IMR-90 (cell line): ENCODE measurements around the gene CFAP206. TPM values are rescaled to one million over a fixed set of nuclear protein-coding genes. Genes with fewer than 3 reads are reported as not detected.

Source experiments
- ATAC-seq: fragments of 200-7000 bp; cut with Tn5 transposase; 2 replicates; pipeline ENCODE4 v1.9.1; 2020; ENCODE audit warnings: low read depth, mild to moderate bottlenecking, moderate library complexity
- Bru-seq: library from RNA; stranded (reverse); fragments of 400-500 nt; gene quantifications from one replicate; lab custom pipeline; 2021; lab: Mats Ljungman, UMichigan
- BruChase-seq, 2 experiments: library from RNA; stranded (reverse); fragments of 400-500 nt; gene quantifications; one replicate each; lab custom pipeline; 2021; lab: Mats Ljungman, UMichigan
- BruUV-seq: library from RNA; stranded (reverse); fragments of 400-500 nt; replicated peaks from 2 replicates; lab custom pipeline; 2021; lab: Mats Ljungman, UMichigan
- CTCF ChIA-PET: fragments of 300-600 bp; formaldehyde crosslinking; extraction: SDS; loops from one replicate; lab custom pipeline; 2021; ENCODE audit warnings: antibody characterized with exemption; lab: Yijun Ruan, JAX
- POLR2A ChIA-PET: fragments of 300-600 bp; sonication (Branson Sonifier 250); formaldehyde crosslinking; loops from one replicate; lab custom pipeline; 2022; ENCODE audit warnings: antibody characterized with exemption; ENCODE audit not compliant: unreplicated experiment; lab: Charles Lee
- DNase-seq: peaks from one replicate; pipeline ENCODE4 v3.0.0; 2013
- H2AFZ ChIP-seq: replicated peaks from 2 replicates; pipeline ENCODE3; 2013; ENCODE audit warnings: low read length, mild to moderate bottlenecking; ENCODE audit not compliant: poor library complexity
- H2AK5ac ChIP-seq: 2 replicates; pipeline ENCODE4 v1.6.1; 2013; ENCODE audit warnings: low read depth, low read length, inconsistent platforms
- H2AK9ac ChIP-seq: replicated peaks from 2 replicates; pipeline ENCODE3; 2013; ENCODE audit warnings: mild to moderate bottlenecking, low read depth, low read length, moderate library complexity; ENCODE audit not compliant: poor library complexity
- H2BK120ac ChIP-seq: 2 replicates; pipeline ENCODE4 v1.6.1; 2013; ENCODE audit warnings: low read depth, low read length, inconsistent platforms
- H2BK15ac ChIP-seq: 3 replicates; pipeline ENCODE4 v1.6.1; 2013; ENCODE audit warnings: low read depth, low read length, inconsistent platforms
- H2BK20ac ChIP-seq: 2 replicates; pipeline ENCODE4 v1.6.1; 2013; ENCODE audit warnings: low read depth, mild to moderate bottlenecking, inconsistent platforms, low read length, moderate library complexity
- H2BK5ac ChIP-seq: 2 replicates; pipeline ENCODE4 v1.6.1; 2013; ENCODE audit warnings: mild to moderate bottlenecking, low read depth, low read length, inconsistent platforms; ENCODE audit not compliant: poor library complexity, severe bottlenecking
- H3K14ac ChIP-seq: replicated peaks from 2 replicates; pipeline ENCODE4 v1.6.1; 2013; ENCODE audit warnings: low read depth, low read length, inconsistent platforms
- H3K18ac ChIP-seq: 2 replicates; pipeline ENCODE4 v1.6.1; 2013; ENCODE audit warnings: low read depth, low read length, control low read depth
- H3K23ac ChIP-seq: 2 replicates; pipeline ENCODE4 v1.6.1; 2013; ENCODE audit warnings: low read depth, low read length, inconsistent platforms
- H3K27ac ChIP-seq: 2 replicates; pipeline ENCODE4 v1.5.1; 2013; ENCODE audit warnings: mild to moderate bottlenecking, control low read depth, low read length; ENCODE audit not compliant: insufficient read depth
- H3K27me3 ChIP-seq: 2 replicates; pipeline ENCODE4 v1.6.1; 2013; ENCODE audit warnings: low read length; ENCODE audit not compliant: control insufficient read depth, insufficient read depth
- H3K36me3 ChIP-seq: 2 replicates; pipeline ENCODE4 v1.6.1; 2013; ENCODE audit warnings: low read length, mixed read lengths; ENCODE audit not compliant: control insufficient read depth, insufficient read depth
- H3K4ac ChIP-seq: 2 replicates; pipeline ENCODE4 v1.6.1; 2013; ENCODE audit warnings: low read depth, low read length, inconsistent platforms
- H3K4me1 ChIP-seq: 2 replicates; pipeline ENCODE4 v1.6.1; 2013; ENCODE audit warnings: low read length, mixed read lengths; ENCODE audit not compliant: control insufficient read depth, insufficient read depth
- H3K4me2 ChIP-seq: 2 replicates; pipeline ENCODE4 v1.6.1; 2013; ENCODE audit warnings: low read depth, mild to moderate bottlenecking, control low read depth, low read length, moderate library complexity
- H3K4me3 ChIP-seq: 2 replicates; pipeline ENCODE4 v1.5.1; 2013; ENCODE audit warnings: low read depth, mild to moderate bottlenecking, control low read depth, low read length, moderate library complexity; ENCODE audit not compliant: insufficient read depth
- H3K56ac ChIP-seq: 2 replicates; pipeline ENCODE4 v1.6.1; 2013; ENCODE audit warnings: low read length, inconsistent platforms; ENCODE audit not compliant: insufficient read depth; ENCODE audit errors: extremely low read depth
- H3K79me1 ChIP-seq, 2 experiments: 2 replicates each; pipeline ENCODE4 v1.6.1; 2013; ENCODE audit warnings: low read length in 2 of 2, inconsistent platforms in 1 of 2, low read depth in 1 of 2
- H3K9ac ChIP-seq: 2 replicates; pipeline ENCODE4 v1.6.1; 2013; ENCODE audit warnings: low read depth, low read length, control low read depth
- H3K9me1 ChIP-seq: 2 replicates; pipeline ENCODE4 v1.6.1; 2013; ENCODE audit warnings: low read length, inconsistent platforms; ENCODE audit not compliant: insufficient read depth
- H3K9me3 ChIP-seq: 2 replicates; pipeline ENCODE4 v1.6.1; 2013; ENCODE audit warnings: low read length; ENCODE audit not compliant: control insufficient read depth, insufficient read depth
- H4K20me1 ChIP-seq: 2 replicates; pipeline ENCODE4 v1.6.1; 2013; ENCODE audit warnings: low read length, inconsistent platforms; ENCODE audit not compliant: insufficient read depth
- H4K5ac ChIP-seq: 2 replicates; pipeline ENCODE4 v1.6.1; 2013; ENCODE audit warnings: mild to moderate bottlenecking, low read depth, low read length, control low read depth
- H4K8ac ChIP-seq, 2 experiments: 2 replicates each; pipeline ENCODE4 v1.6.1; 2013; ENCODE audit warnings: low read depth in 2 of 2, low read length in 2 of 2, control low read depth in 1 of 2, inconsistent platforms in 1 of 2
- H4K91ac ChIP-seq: 2 replicates; pipeline ENCODE4 v1.6.1; 2013; ENCODE audit warnings: low read depth, low read length, inconsistent platforms; ENCODE audit not compliant: insufficient read depth
- MXI1 ChIP-seq: IDR thresholded peaks from 2 replicates; pipeline ENCODE4 v1.6.1; 2012; ENCODE audit warnings: low read depth, mild to moderate bottlenecking, low read length, moderate library complexity, borderline replicate concordance
- SMC3 ChIP-seq: fragments of 150-350 bp; IDR thresholded peaks from 2 replicates; pipeline ENCODE4 v1.6.1; 2016; ENCODE audit warnings: low read depth, mild to moderate bottlenecking, antibody characterized with exemption, low read length, moderate library complexity
- WGBS, 2 experiments: methylation state at CpG; one replicate each; pipeline versions ENCODE4 v1.1.5 to v1.1.7; 2013; ENCODE audit warnings: missing lambda C conversion rate in 2 of 2; ENCODE audit not compliant: insufficient read length in 1 of 2; ENCODE audit errors: extremely low coverage in 2 of 2; 5-methylcytosine and 5-hydroxymethylcytosine counted together
- dilution Hi-C: fragments of 300-500 bp; cut with HindIII; formaldehyde crosslinking; loops from one replicate; pipeline ENCODE4 v1.14.3; 2018; ENCODE audit warnings: low sequenced_read_pairs; ENCODE audit not compliant: unreplicated experiment
- in situ Hi-C: fragments of 300-500 bp; cut with MboI; formaldehyde crosslinking; loops from 3 replicates; pipeline ENCODE4 v1.14.3; 2019; ENCODE audit warnings: low sequenced_read_pairs, inconsistent platforms, mixed read lengths
- intact Hi-C: fragments of 100-400 bp; cut with micrococcal nuclease; formaldehyde crosslinking; loops from 2 replicates; pipeline ENCODE4 v1.10.0; 2022
- long read RNA-seq: library from polyadenylated mRNA; unstranded; transcript quantifications from one replicate; pipeline ENCODE4 v2.0.0, GENCODE V29; 2021; ENCODE audit not compliant: unreplicated experiment
- polyA plus RNA-seq, 3 experiments: library from polyadenylated mRNA; depleted of rRNA; stranded (reverse); fragments of >200 nt; gene quantifications; 2 replicates each; pipeline ENCODE4 v1.2.3, GENCODE V29; 2012; ENCODE audit warnings: low replicate concordance in 1 of 3
- total RNA-seq: library from RNA; depleted of rRNA; stranded (reverse); fragments of >200 nt; gene quantifications from 2 replicates; pipeline ENCODE4 v1.2.3, GENCODE V29; 2012; rRNA removed

CFAP206 gene
- total RNA-seq (under 0.01 and 0.28 TPM in 2 replicates), polyA plus RNA-seq (2012; rRNA removed) (0.09 TPM in 1 of 2 replicates, not detected in the other), Bru-seq, nascent RNA (not detected), BruChase-seq, experiment 1, labeled RNA remaining after a 6-hour chase (not detected), BruChase-seq, experiment 2, labeled RNA remaining after a 2-hour chase (percentile 40 among the genes with signal in this experiment)
- polyA plus RNA-seq (2012; cell fraction: cytosol; rRNA removed): not detected in 2 replicates
- polyA plus RNA-seq (2012; cell fraction: nucleus; rRNA removed; ENCODE audit: low replicate concordance): 0.29 TPM in 1 of 2 replicates, not detected in the other
- long read RNA-seq: 0 reads

DNA sequence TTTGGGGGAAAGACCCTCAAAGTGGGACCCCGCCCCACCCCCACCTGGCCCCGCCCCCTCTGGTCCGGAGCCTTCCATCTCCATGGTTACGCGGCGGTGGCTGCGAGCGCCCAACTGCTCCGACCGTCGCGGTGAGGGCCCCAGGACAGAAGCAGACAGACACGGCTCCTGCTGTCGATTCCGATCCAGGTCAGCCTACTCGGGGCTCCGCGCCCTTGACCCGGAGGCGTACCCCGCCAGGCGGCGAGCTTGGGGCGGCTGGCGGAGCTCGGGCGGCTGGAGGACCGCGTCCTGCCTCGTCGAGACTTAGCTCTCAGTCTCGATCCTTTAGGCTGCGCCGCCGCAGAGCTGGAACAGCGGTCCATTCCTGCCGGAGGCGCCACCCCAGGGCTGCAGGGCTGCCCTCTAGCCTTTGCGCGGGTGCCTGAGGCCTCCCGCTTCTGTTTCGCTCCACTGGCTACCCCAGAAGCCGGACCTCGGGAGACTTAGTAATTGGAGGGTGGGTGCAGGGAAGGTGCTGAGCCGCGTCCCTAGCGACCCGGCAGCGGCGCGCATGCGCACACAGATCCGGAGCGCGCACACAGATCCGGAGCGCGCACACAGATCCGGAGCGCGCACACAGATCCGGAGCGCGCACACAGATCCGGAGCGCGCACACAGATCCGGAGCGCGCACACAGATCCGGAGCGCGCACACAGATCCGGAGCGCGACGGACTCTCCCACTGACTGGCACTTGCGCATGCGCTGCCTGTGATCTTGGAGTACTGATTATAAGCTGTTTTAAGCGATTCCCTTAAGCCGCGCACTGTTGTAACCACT lies at the start of gene CFAP206:
CFAP206 (plus strand) TSS at position 72 of the 820 bp plus-strand sequence. CDS start 1,868 bp downstream, outside the sequence.
- WGBS, 2 experiments: 1% methylated on average over 30 of the region's 82 CpGs; no CpG with 5 or more reads in 1 of the 2 experiments
- Histone ChIP-seq H3K4me3 (peak within 1 kb of the TSS; percentile 85), H3K9ac (peak within 1 kb of the TSS; percentile 88), H2BK20ac (no peak within 1 kb of the TSS), H3K18ac (peak within 1 kb of the TSS; percentile 77; the same call in 1 of the 2 replicates), H4K8ac (peak within 1 kb of the TSS; percentile 31 to 87; a peak in 3 of 4 replicates), H3K36me3 (no peaks in the 10 kb centered on the region), H3K27me3 (no peaks in the 10 kb centered on the region; the same call in 1 of the 2 replicates), H2AK9ac (no peak within 1 kb of the TSS), H2BK15ac (no peak within 1 kb of the TSS), H3K79me1 (no peaks in the 10 kb centered on the region), H4K5ac (peak within 1 kb of the TSS; percentile 56; the same call in 1 of the 2 replicates), H3K9me3 (no peaks in the 10 kb centered on the region), H3K4ac (peak within 1 kb of the TSS; percentile 79; the same call in 1 of the 2 replicates), H3K9me1 (no peaks in the 10 kb centered on the region), H3K23ac (peak within 1 kb of the TSS; percentile 69; the same call in 1 of the 2 replicates), H3K27ac (peak within 1 kb of the TSS; percentile 58; the same call in 1 of the 2 replicates), H3K4me1 (no peaks in the 10 kb centered on the region), H2BK5ac (no peak within 1 kb of the TSS), H3K56ac (peak within 1 kb of the TSS; percentile 32; the same call in 1 of the 2 replicates), H4K20me1 (no peaks in the 10 kb centered on the region; the same call in 1 of the 2 replicates), H2AFZ (peak within 1 kb of the TSS; percentile 99), H2BK120ac (no peak within 1 kb of the TSS), H3K4me2 (peak within 1 kb of the TSS; percentile 99), H2AK5ac (no peak within 1 kb of the TSS), H4K91ac (no peak within 1 kb of the TSS), H3K14ac (peak within 1 kb of the TSS; percentile 94)
- intact Hi-C loops: loop anchor here (5.0 to 10.0 kb wide), 3 partner anchors 64 to 757 kb away; partner anchors contain the start of genes CNR1 and SLC35A1
- ChIA-PET POLR2A (no interaction called here), CTCF (interaction anchor here (1.1 kb wide), 1 partner anchor 8 kb away, joined by 3 read pairs; no protein-coding TSS in a partner anchor)
- no TSS peak for BruUV-seq
- DNase-seq (peak; percentile 80), ATAC-seq (peak; percentile 89)
- TF ChIP-seq SMC3: no peak
- peak; percentile 52; the same call in 1 of the 2 replicates for TF ChIP-seq MXI1
- in situ Hi-C loops: no loop called here
- dilution Hi-C loops: no loop called here
